H1 (cell line): ENCODE results near the gene TMEM181. TPM values are rescaled to one million over a fixed set of nuclear protein-coding genes. Genes with fewer than 3 reads are reported as not detected.

ENCODE experiments used
- CTCF ChIA-PET: fragments of 300-600 bp; sonication (Branson Sonifier 250); formaldehyde crosslinking; loops from one replicate; lab custom pipeline; 2021; ENCODE audit not compliant: partially characterized antibody; lab: Charles Lee
- POLR2A ChIA-PET: fragments of 300-600 bp; sonication (Branson Sonifier 250); formaldehyde crosslinking; loops from one replicate; lab custom pipeline; 2021; ENCODE audit warnings: inconsistent platforms; ENCODE audit not compliant: partially characterized antibody; lab: Charles Lee
- DNase-seq, 2 experiments: peaks; one replicate each; pipeline versions ENCODE4 v3.0.0 to v3.0.0-alpha.2; 2010 to 2022; ENCODE audit warnings: low spot score in 2 of 2, low read depth in 1 of 2, mixed read lengths in 1 of 2
- FAIRE-seq: peaks from 2 replicates; lab custom pipeline; 2011; peaks lifted over from hg19 to GRCh38; lab: Jason Lieb, UNC
- H2AFZ ChIP-seq: 2 replicates; pipeline ENCODE4 v1.8.1; 2012; ENCODE audit warnings: low read length, inconsistent platforms
- H2AK5ac ChIP-seq: 2 replicates; pipeline ENCODE4 v1.6.1; 2013; ENCODE audit warnings: low read depth, low read length
- H2BK120ac ChIP-seq: replicated peaks from 2 replicates; pipeline ENCODE3; 2013; ENCODE audit warnings: low read depth, low read length, inconsistent platforms
- H2BK12ac ChIP-seq: 2 replicates; pipeline ENCODE4 v1.6.1; 2013; ENCODE audit warnings: low read depth, low read length
- H2BK15ac ChIP-seq: 2 replicates; pipeline ENCODE4 v1.6.1; 2013; ENCODE audit warnings: low read length
- H2BK20ac ChIP-seq: 2 replicates; pipeline ENCODE4 v1.6.1; 2013; ENCODE audit warnings: low read length
- H2BK5ac ChIP-seq: 2 replicates; pipeline ENCODE4 v1.6.1; 2013; ENCODE audit warnings: low read depth, low read length
- H3K14ac ChIP-seq: 2 replicates; pipeline ENCODE4 v1.6.1; 2013; ENCODE audit warnings: inconsistent platforms; ENCODE audit not compliant: insufficient read length
- H3K18ac ChIP-seq: 2 replicates; pipeline ENCODE4 v1.6.1; 2013; ENCODE audit warnings: low read length; ENCODE audit errors: extremely low read depth
- H3K23ac ChIP-seq: 2 replicates; pipeline ENCODE4 v1.6.1; 2013; ENCODE audit warnings: inconsistent platforms; ENCODE audit not compliant: insufficient read length
- H3K23me2 ChIP-seq: 2 replicates; pipeline ENCODE4 v1.6.1; 2013; ENCODE audit warnings: low read depth, low read length
- H3K27ac ChIP-seq: 2 replicates; pipeline ENCODE4 v1.6.1; 2011; ENCODE audit warnings: low read depth, low read length, inconsistent platforms
- H3K27me3 ChIP-seq, 4 experiments: replicated peaks in 1 of 4; 1 replicate in 1 of 4; 2 replicates in 3 of 4; pipeline versions ENCODE4 v1.6.1 to v1.8.1; 2011 to 2013; ENCODE audit warnings: low read length in 3 of 4, mild to moderate bottlenecking in 3 of 4, inconsistent platforms in 2 of 4, mixed read lengths in 2 of 4, moderate library complexity in 1 of 4; ENCODE audit not compliant: control insufficient read depth in 3 of 4, insufficient read depth in 3 of 4; ENCODE audit errors: extremely low read depth in 1 of 4
- H3K36me3 ChIP-seq, 4 experiments: 2 replicates each; pipeline versions ENCODE4 v1.6.1 to v1.8.1; 2011 to 2013; ENCODE audit warnings: mild to moderate bottlenecking in 4 of 4, low read length in 3 of 4, moderate library complexity in 2 of 4, control low read depth in 1 of 4, inconsistent platforms in 1 of 4; ENCODE audit not compliant: insufficient read depth in 4 of 4, control insufficient read depth in 2 of 4
- H3K4ac ChIP-seq: replicated peaks from 2 replicates; pipeline ENCODE3; 2013; ENCODE audit warnings: low read length, low read depth, mixed read lengths, inconsistent platforms; ENCODE audit not compliant: insufficient read length
- H3K4me1 ChIP-seq, 4 experiments: replicated peaks in 1 of 4; 1 replicate in 1 of 4; 2 replicates in 3 of 4; pipeline versions ENCODE4 v1.6.1 to v1.8.1; 2011 to 2013; ENCODE audit warnings: low read length in 3 of 4, inconsistent platforms in 2 of 4, mixed read lengths in 1 of 4; ENCODE audit not compliant: insufficient read depth in 4 of 4, control insufficient read depth in 3 of 4
- H3K4me2 ChIP-seq, 2 experiments: 2 replicates each; pipeline versions ENCODE4 v1.6.1 to v1.8.1; 2011 to 2013; ENCODE audit warnings: low read depth in 2 of 2, low read length in 2 of 2, control low read depth in 1 of 2, inconsistent platforms in 1 of 2, mild to moderate bottlenecking in 1 of 2; ENCODE audit not compliant: insufficient read depth in 1 of 2
- H3K4me3 ChIP-seq, 4 experiments: fragments of 200-600, 300-600 bp in 1 of 4; sonication (generic), shearing (Covaris generic), sonication (Bioruptor Twin) in 1 of 4; 2 replicates each; pipeline versions ENCODE4 v1.5.1 to v1.8.1; 2011 to 2016; ENCODE audit warnings: low read length in 4 of 4, low read depth in 3 of 4, control low read depth in 2 of 4, inconsistent platforms in 2 of 4, mild to moderate bottlenecking in 2 of 4, mixed read lengths in 1 of 4, moderate library complexity in 1 of 4; ENCODE audit not compliant: insufficient read depth in 2 of 4; ENCODE audit errors: extremely low read depth in 1 of 4
- H3K56ac ChIP-seq: replicated peaks from 2 replicates; pipeline ENCODE3; 2013; ENCODE audit warnings: low read depth, mild to moderate bottlenecking, mixed read lengths, low read length, inconsistent platforms; ENCODE audit not compliant: insufficient read length
- H3K79me1 ChIP-seq: 2 replicates; pipeline ENCODE4 v1.6.1; 2013; ENCODE audit warnings: low read depth, low read length, control low read depth
- H3K79me2 ChIP-seq, 2 experiments: 2 replicates each; pipeline versions ENCODE4 v1.6.1 to v1.8.1; 2012 to 2013; ENCODE audit warnings: low read length in 2 of 2, mild to moderate bottlenecking in 2 of 2, inconsistent platforms in 1 of 2; ENCODE audit not compliant: insufficient read depth in 2 of 2, control insufficient read depth in 1 of 2
- H3K9ac ChIP-seq, 4 experiments: replicated peaks in 1 of 4; 1 replicate in 1 of 4; 2 replicates in 3 of 4; pipeline versions ENCODE4 v1.6.1 to v1.8.1; 2011 to 2013; ENCODE audit warnings: low read depth in 3 of 4, low read length in 3 of 4, control low read depth in 2 of 4, mild to moderate bottlenecking in 2 of 4, moderate library complexity in 2 of 4, inconsistent platforms in 1 of 4; ENCODE audit errors: extremely low read depth in 1 of 4
- H3K9me3 ChIP-seq, 2 experiments: 2 replicates each; pipeline versions ENCODE4 v1.6.1 to v1.8.1; 2012 to 2013; ENCODE audit warnings: mild to moderate bottlenecking in 2 of 2, moderate library complexity in 2 of 2, control low read depth in 1 of 2, inconsistent platforms in 1 of 2, low read depth in 1 of 2, low read length in 1 of 2, mixed read lengths in 1 of 2; ENCODE audit not compliant: insufficient read depth in 2 of 2
- H4K20me1 ChIP-seq, 2 experiments: replicated peaks in 1 of 2; 2 replicates each; pipeline versions ENCODE3 to v1.8.1; 2011 to 2013; ENCODE audit warnings: inconsistent platforms in 2 of 2, low read length in 2 of 2, mild to moderate bottlenecking in 1 of 2; ENCODE audit not compliant: insufficient read depth in 2 of 2, control insufficient read depth in 1 of 2
- H4K5ac ChIP-seq: 2 replicates; pipeline ENCODE4 v1.6.1; 2013; ENCODE audit warnings: low read length, low read depth, mixed read lengths, inconsistent platforms; ENCODE audit not compliant: insufficient read length
- H4K8ac ChIP-seq: 2 replicates; pipeline ENCODE4 v1.8.0; 2013; ENCODE audit warnings: mild to moderate bottlenecking, moderate library complexity, low read length, inconsistent platforms; ENCODE audit not compliant: insufficient read depth; ENCODE audit errors: extremely low read depth
- H4K91ac ChIP-seq: replicated peaks from 2 replicates; pipeline ENCODE3; 2013; ENCODE audit warnings: low read length, mixed read lengths, inconsistent platforms; ENCODE audit not compliant: insufficient read length
- KDM5A ChIP-seq: fragments of 200-600 bp; IDR thresholded peaks from 2 replicates; pipeline ENCODE4 v1.7.1; 2012; ENCODE audit warnings: mild to moderate bottlenecking, low read length, inconsistent platforms, mixed read lengths
- MAFK ChIP-seq: IDR thresholded peaks from 2 replicates; pipeline ENCODE4 v1.6.1; 2012; ENCODE audit warnings: low read depth, mild to moderate bottlenecking, improper control_type of control experiment, low read length
- RFX5 ChIP-seq: IDR thresholded peaks from 2 replicates; pipeline ENCODE4 v1.6.1; 2011; ENCODE audit warnings: low read depth, low read length, improper control_type of control experiment, borderline replicate concordance
- SIX5 ChIP-seq: IDR thresholded peaks from 2 replicates; pipeline ENCODE4 v1.6.1; 2011; ENCODE audit warnings: mild to moderate bottlenecking, low read depth, low read length
- SP4 ChIP-seq: IDR thresholded peaks from 2 replicates; pipeline ENCODE4 v1.6.1; 2012; ENCODE audit warnings: low read length, inconsistent platforms
- SRF ChIP-seq: IDR thresholded peaks from 2 replicates; pipeline ENCODE4 v1.6.1; 2011; ENCODE audit warnings: mild to moderate bottlenecking, low read depth, low read length, moderate library complexity
- YY1 ChIP-seq: IDR thresholded peaks from 2 replicates; pipeline ENCODE4 v1.6.1; 2011; ENCODE audit warnings: low read depth, mild to moderate bottlenecking, low read length
- WGBS, 2 experiments: shearing (Covaris generic) in 1 of 2; methylation state at CpG; one replicate each; pipeline versions ENCODE4 v1.1.6 to v1.1.7; 2013 to 2015; ENCODE audit warnings: low lambda C conversion rate in 2 of 2, mixed read lengths in 2 of 2, inconsistent platforms in 1 of 2, low coverage in 1 of 2, missing lambda C conversion rate in 1 of 2; ENCODE audit not compliant: insufficient replicate concordance in 2 of 2, insufficient coverage in 1 of 2, insufficient read length in 1 of 2; ENCODE audit errors: extremely low coverage in 1 of 2, missing lambda C conversion rate in 1 of 2; 5-methylcytosine and 5-hydroxymethylcytosine counted together
- polyA plus RNA-seq, 7 experiments: library from polyadenylated mRNA; depleted of rRNA in 3 of 7; stranded (reverse) in 5 of 7; unstranded in 2 of 7; fragments of >200 nt in 5 of 7; fragments of 200-250 nt in 2 of 7; gene quantifications; 1 replicate in 5 of 7; 2 replicates in 1 of 7; 4 replicates in 1 of 7; pipeline versions ENCODE4 v1.2.1 to v1.2.3, GENCODE V29; 2011 to 2013; ENCODE audit warnings: missing spikeins in 2 of 7, mixed read lengths in 2 of 7
- total RNA-seq: library from RNA; stranded (reverse); fragmentation: NEBNext Ultra II Directional; extraction: Animal tissue kit (Norgen Biotek cat#: 25700); gene quantifications from 2 replicates; pipeline ENCODE4 v1.2.1, GENCODE V29; 2021
- TF ChIP-seq, protein P1 (sequence below): IDR thresholded peaks from 2 replicates; pipeline ENCODE4 v1.6.1; 2012; ENCODE audit warnings: inconsistent platforms

TMEM181 gene
- total and polyA plus RNA-seq, 2 of the 8 experiments (the other 6 are each of a cell fraction or from before 2014, with no cell fraction given), result 8.6 to 19.0 TPM

DNA sequence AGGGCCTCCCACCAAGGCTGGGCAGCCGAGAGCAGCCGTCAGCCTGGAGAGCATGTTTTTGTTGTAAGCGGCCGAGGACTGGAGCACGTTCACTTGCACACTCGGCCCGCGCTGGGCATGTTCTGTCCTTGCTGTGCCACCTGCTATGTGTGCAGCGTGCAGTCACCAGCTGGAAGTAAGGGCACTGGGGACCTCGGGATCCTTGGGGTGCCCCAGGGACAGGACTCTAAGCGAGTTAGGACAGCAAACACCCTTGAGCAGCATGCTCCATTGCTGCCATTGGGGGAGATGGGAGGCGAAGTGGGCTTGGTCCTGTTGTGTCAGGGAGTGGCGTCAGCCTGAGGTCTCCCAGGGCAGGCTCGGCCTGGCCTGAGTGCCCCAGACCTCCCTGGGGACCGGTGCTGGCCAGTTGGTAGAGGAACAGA, 66.0 kb downstream of the TMEM181 start:
- H2BK12ac ChIP-seq, result no peak overlapping the region
- H3K23ac ChIP-seq, result no peak overlapping the region
- no peak overlapping the region for H3K18ac ChIP-seq
- no peak overlapping the region for H3K4ac ChIP-seq
- H3K79me1 ChIP-seq, result peaks cover 2% of the 10 kb centered on the region
- no peak overlapping the region for H3K14ac ChIP-seq
- peaks cover 6% of the 10 kb centered on the region; the same call in 1 of the 2 replicates for H3K23me2 ChIP-seq
- peaks cover 3 to 11% of the 10 kb centered on the region in 2 experiments for H4K20me1 ChIP-seq
- no peaks in the 10 kb centered on the region for H3K9me3 ChIP-seq
- H3K4me2 ChIP-seq, result no peak overlapping the region
- no peak overlapping the region for H3K27ac ChIP-seq
- no peak overlapping the region for H3K4me3 ChIP-seq
- ChIA-PET POLR2A (interaction anchor here (0.9 to 1.0 kb wide), 3 partner anchors 11 to 15 kb away, joined by 3 to 4 read pairs (median 3); no protein-coding TSS in a partner anchor), CTCF (interaction anchor here (0.9 kb wide), 1 partner anchor 20 kb away, joined by 3 read pairs; no protein-coding TSS in a partner anchor)
- H2AFZ ChIP-seq, result no peak overlapping the region
- no peak overlapping the region for H3K56ac ChIP-seq
- peaks cover 0 to 7% (median 0%) of the 10 kb centered on the region in 4 experiments; a peak in 3 of 7 replicates for H3K4me1 ChIP-seq
- TF ChIP-seq SRF (no peak), SP4 (no peak), RFX5 (no peak), MAFK (no peak), YY1 (no peak), KDM5A (no peak), SIX5 (no peak)
- TF ChIP-seq, protein P1, sequence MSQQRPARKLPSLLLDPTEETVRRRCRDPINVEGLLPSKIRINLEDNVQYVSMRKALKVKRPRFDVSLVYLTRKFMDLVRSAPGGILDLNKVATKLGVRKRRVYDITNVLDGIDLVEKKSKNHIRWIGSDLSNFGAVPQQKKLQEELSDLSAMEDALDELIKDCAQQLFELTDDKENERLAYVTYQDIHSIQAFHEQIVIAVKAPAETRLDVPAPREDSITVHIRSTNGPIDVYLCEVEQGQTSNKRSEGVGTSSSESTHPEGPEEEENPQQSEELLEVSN, result no peak
- DNase-seq (no peak), FAIRE-seq (no peak)
- H4K8ac ChIP-seq, result no peak overlapping the region
- H3K9ac ChIP-seq, result no peak overlapping the region
- no peak overlapping the region for H2BK15ac ChIP-seq
- no peak overlapping the region for H4K5ac ChIP-seq
- H2BK120ac ChIP-seq, result no peak overlapping the region
- H3K79me2 ChIP-seq, result no peaks in the 10 kb centered on the region
- H2BK20ac ChIP-seq, result no peak overlapping the region
- H2BK5ac ChIP-seq, result no peak overlapping the region
- WGBS, 2 experiments, result 98% methylated on average over 15 of the region's 15 CpGs; no CpG with 5 or more reads in 1 of the 2 experiments
- H4K91ac ChIP-seq, result no peak overlapping the region
- H2AK5ac ChIP-seq, result no peak overlapping the region
- peaks cover 2 to 39% (median 21%) of the 10 kb centered on the region in 4 experiments; a peak in 7 of 8 replicates for H3K36me3 ChIP-seq
- H3K27me3 ChIP-seq, result no peaks in the 10 kb centered on the region
